Cardiac muscle cell (in vitro differentiated cells and primary cell): ENCODE measurements around the gene POP4. TPM values are rescaled to one million over a fixed set of nuclear protein-coding genes. Genes with fewer than 3 reads are reported as not detected.
A peak's percentile ranks its signal among the peaks of the same experiment; 100 is the strongest.

Experiments used
- DNase-seq, 2 donors: peaks; one replicate each; pipeline versions ENCODE4 v3.0.0 to v3.0.0-alpha.2; 2010 to 2017; ENCODE audit warnings: low read depth in 1 of 2, low spot score in 1 of 2
- H3K27ac ChIP-seq: fragments of 200-600 bp; sonication (generic); 2 replicates; pipeline ENCODE4 v1.5.1; 2016
- H3K27me3 ChIP-seq: fragments of 200-600 bp; sonication (generic); 2 replicates; pipeline ENCODE4 v1.6.0; 2016; ENCODE audit warnings: control low read depth
- H3K36me3 ChIP-seq: fragments of 200-600 bp; sonication (generic); 2 replicates; pipeline ENCODE4 v1.5.1; 2016; ENCODE audit warnings: control low read depth
- H3K4me1 ChIP-seq: fragments of 200-600 bp; sonication (generic); 2 replicates; pipeline ENCODE4 v1.8.1; 2017; ENCODE audit warnings: low read depth, mild to moderate bottlenecking, mixed run types
- H3K4me3 ChIP-seq: fragments of 200-600 bp; sonication (generic); 2 replicates; pipeline ENCODE4 v1.5.1; 2016; ENCODE audit warnings: mild to moderate bottlenecking
- H3K9me3 ChIP-seq: fragments of 200-600 bp; sonication (generic); 2 replicates; pipeline ENCODE4 v1.5.1; 2017; ENCODE audit warnings: low read depth, mild to moderate bottlenecking, control low read depth
- CTCF ChIP-seq: IDR thresholded peaks from 2 replicates; pipeline ENCODE4 v1.5.1; 2012; ENCODE audit warnings: low read depth, mild to moderate bottlenecking, low read length
- polyA plus RNA-seq: library from polyadenylated mRNA; unstranded; fragments of >200 nt; fragmentation: Nextera tagmentation; extraction: Ambion mirVana; gene quantifications from 2 replicates; pipeline ENCODE4 v1.2.1, GENCODE V29; 2016
- total RNA-seq: library from RNA; depleted of rRNA; stranded (reverse); fragments of >200 nt; gene quantifications from 2 replicates; pipeline ENCODE4 v1.2.3, GENCODE V29; 2016

The POP4 gene
- total and polyA plus RNA-seq, 2 experiments from 2014 or later, result 32.0 to 86.7 TPM

- Histone ChIP-seq H3K4me3 (peak within 1 kb of the TSS; percentile 45), H3K36me3 (no peaks in the 10 kb centered on the region), H3K27me3 (no peaks in the 10 kb centered on the region), H3K9me3 (no peaks in the 10 kb centered on the region), H3K4me1 (peaks cover 24% of the 10 kb centered on the region), H3K27ac (peak within 1 kb of the TSS; percentile 6)
- DNase-seq, result peak; percentile 79 to 92
- no peak for TF ChIP-seq CTCF
These were observed 59.2 kb downstream of the POP4 start, which contains the start of gene PLEKHF1 for GRCh38 chr19:29665215-29665825. PLEKHF1 (plus strand) TSS chr19:29665461; CDS start chr19:29673840, 8,379 bp downstream.

- Histone ChIP-seq H3K4me1 (peaks cover 24% of the 10 kb centered on the region), H3K27me3 (no peaks in the 10 kb centered on the region), H3K4me3 (peak overlapping the region; percentile 45), H3K36me3 (no peaks in the 10 kb centered on the region), H3K27ac (peak overlapping the region; percentile 6), H3K9me3 (no peaks in the 10 kb centered on the region)
- no peak for TF ChIP-seq CTCF
- DNase-seq, result peak; percentile 22 to 73
These were observed 59.9 kb downstream of the POP4 start for GRCh38 chr19:29665826-29666577.

Other genes starting within 250 kb of the POP4 start
- 0.39 TPM in 1 of 2 replicates, not detected in the other for gene VSTM2B, start 80.3 kb upstream of the POP4 start, total RNA-seq
- not detected in 2 replicates for gene VSTM2B, start 80.3 kb upstream of the POP4 start, polyA plus RNA-seq
- 3.0 and 3.1 TPM in 2 replicates for gene PLEKHF1, start 59.2 kb downstream of the POP4 start, total RNA-seq
- gene PLEKHF1, start 59.2 kb downstream of the POP4 start, polyA plus RNA-seq, result 0.96 and 2.3 TPM in 2 replicates
- 46.2 and 61.4 TPM in 2 replicates for gene C19orf12, start 109.0 kb downstream of the POP4 start, total RNA-seq
- gene C19orf12, start 109.0 kb downstream of the POP4 start, polyA plus RNA-seq, result 46.2 and 54.7 TPM in 2 replicates
- 11.7 and 15.9 TPM in 2 replicates for gene CCNE1, start 205.7 kb downstream of the POP4 start, total RNA-seq
- gene CCNE1, start 205.7 kb downstream of the POP4 start, polyA plus RNA-seq, result 17.1 and 21.8 TPM in 2 replicates